ENCODE measurements around the gene ST6GALNAC2.

- TF ChIP-seq CTCF (IDR thresholded peaks at IDR 0.05 in 2 of 3, conservative IDR thresholded peaks at IDR 0.05 in 1 of 3; ENCODE audit: control insufficient read depth in 2 of 3, extremely low read depth in 1 of 3, insufficient read depth in 1 of 3, low read depth in 3 of 3, low read length in 3 of 3) = no peak
- no peak for TF ChIP-seq JUNB (IDR thresholded peaks at IDR 0.05)
- TF ChIP-seq, protein P1, sequence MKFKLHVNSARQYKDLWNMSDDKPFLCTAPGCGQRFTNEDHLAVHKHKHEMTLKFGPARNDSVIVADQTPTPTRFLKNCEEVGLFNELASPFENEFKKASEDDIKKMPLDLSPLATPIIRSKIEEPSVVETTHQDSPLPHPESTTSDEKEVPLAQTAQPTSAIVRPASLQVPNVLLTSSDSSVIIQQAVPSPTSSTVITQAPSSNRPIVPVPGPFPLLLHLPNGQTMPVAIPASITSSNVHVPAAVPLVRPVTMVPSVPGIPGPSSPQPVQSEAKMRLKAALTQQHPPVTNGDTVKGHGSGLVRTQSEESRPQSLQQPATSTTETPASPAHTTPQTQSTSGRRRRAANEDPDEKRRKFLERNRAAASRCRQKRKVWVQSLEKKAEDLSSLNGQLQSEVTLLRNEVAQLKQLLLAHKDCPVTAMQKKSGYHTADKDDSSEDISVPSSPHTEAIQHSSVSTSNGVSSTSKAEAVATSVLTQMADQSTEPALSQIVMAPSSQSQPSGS (IDR thresholded peaks at IDR 0.05; ENCODE audit: low read length) = no peak
- TF ChIP-seq, protein P2, sequence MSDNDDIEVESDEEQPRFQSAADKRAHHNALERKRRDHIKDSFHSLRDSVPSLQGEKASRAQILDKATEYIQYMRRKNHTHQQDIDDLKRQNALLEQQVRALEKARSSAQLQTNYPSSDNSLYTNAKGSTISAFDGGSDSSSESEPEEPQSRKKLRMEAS (IDR thresholded peaks at IDR 0.05; ENCODE audit: low read depth, low read length) = no peak
- TF ChIP-seq RFX5 (IDR thresholded peaks at IDR 0.05; ENCODE audit: low read depth, low read length) = no peak
- TF ChIP-seq NRF1 (conservative IDR thresholded peaks at IDR 0.05; ENCODE audit: low read depth, low read length) = no peak
- no peak for TF ChIP-seq USF2 (IDR thresholded peaks at IDR 0.05; ENCODE audit: borderline replicate concordance, low read depth, low read length)
- no peak for TF ChIP-seq POLR2A (IDR thresholded peaks at IDR 0.05; ENCODE audit: low read depth, low read length)
- no peak for TF ChIP-seq GABPA (IDR thresholded peaks at IDR 0.05; ENCODE audit: low read depth)
- TF ChIP-seq RAD21 (IDR thresholded peaks at IDR 0.05; ENCODE audit: insufficient read depth, low read depth, low read length) = no peak
- TF ChIP-seq HCFC1 (IDR thresholded peaks at IDR 0.05; ENCODE audit: low read length) = no peak
- no peak for TF ChIP-seq SMC3 (IDR thresholded peaks at IDR 0.05; ENCODE audit: borderline replicate concordance, low read length)
These were observed 3.0 kb downstream of the ST6GALNAC2 start for GRCh38 chr17:76582660-76583059.

All from GM12878 (cell line).